Activated gamma-delta T cell treated with anti-CD3 and anti-CD28 coated beads, Interleukin-2, amount 50 U/mL, for 16 hours (primary cell): ENCODE measurements around the gene LCN6.
"Not testable (repeated sequence)": the region's sequence is repeated elsewhere in the genome, so short reads cannot be mapped to it uniquely, and the experiment has no call there.

ENCODE experiments used
- DNase-seq: peaks from one replicate; pipeline ENCODE4 v3.0.0-alpha.2; 2020; ENCODE audit warnings: low read depth

Gene LCN6

DNA sequence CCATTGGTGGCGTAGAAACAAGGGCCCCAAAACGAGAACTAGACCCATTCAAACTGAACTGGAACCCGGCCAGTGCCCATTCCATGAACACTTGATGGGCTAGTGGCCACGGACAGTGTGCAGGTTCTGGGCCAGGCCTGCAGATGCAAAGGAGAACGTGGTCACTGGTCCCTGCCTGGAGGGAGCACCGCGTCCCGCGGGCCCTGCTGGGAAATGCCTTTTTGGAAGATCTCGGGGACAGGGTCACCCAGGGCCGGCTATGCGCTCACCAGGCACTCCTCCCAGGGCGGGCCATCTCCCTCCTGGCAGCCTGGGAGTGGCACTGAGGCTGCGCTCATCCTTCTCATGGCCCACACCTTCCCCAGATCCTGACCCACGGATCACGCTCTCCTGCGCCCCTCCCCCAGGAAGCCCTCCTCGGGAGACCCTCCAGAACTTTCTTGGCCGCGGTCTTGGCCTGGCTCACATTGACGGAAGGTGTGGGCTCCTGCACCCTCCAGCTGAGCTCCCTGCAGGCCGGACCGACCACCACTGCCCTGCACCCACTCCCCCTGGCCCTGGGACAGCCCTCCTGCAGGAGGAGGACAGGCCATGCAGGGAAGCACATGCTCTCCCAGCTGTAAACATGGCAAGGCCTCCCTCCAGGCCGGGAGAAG, 38.7 kb downstream of the LCN6 start:
- DNase-seq = no peak

DNA sequence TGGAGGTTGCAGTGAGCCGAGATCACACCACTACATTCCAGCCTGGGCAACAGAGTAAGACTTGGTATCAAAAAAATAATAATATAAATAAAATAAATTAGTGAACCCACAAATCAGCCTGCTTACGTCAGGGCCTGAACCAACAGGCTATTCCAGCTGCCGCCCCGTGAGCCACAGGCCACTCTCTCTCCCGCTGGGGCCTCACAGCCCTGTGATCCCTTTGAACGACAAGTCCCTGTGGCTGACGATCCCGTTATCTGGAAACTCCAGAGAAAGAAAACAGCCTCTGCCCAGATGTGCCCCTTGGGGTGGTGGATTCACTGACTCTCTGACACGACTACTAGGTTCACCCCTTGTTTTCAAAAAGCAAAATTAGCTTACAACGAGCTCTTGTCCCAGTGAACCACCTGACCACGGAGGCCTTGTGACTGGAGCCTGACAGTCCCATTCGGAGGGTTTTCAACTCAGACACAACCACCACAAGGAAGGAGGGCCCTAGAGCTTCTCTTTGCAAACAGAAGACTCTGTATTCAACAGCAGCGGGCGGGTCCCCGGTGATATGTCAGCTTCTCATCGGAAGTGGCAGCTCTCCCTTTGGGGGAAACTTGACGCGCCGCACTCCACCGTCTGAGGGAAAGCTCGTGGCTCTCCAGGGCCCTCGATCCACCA, 40.3 kb downstream of the LCN6 start:
- DNase-seq = no peak

DNA sequence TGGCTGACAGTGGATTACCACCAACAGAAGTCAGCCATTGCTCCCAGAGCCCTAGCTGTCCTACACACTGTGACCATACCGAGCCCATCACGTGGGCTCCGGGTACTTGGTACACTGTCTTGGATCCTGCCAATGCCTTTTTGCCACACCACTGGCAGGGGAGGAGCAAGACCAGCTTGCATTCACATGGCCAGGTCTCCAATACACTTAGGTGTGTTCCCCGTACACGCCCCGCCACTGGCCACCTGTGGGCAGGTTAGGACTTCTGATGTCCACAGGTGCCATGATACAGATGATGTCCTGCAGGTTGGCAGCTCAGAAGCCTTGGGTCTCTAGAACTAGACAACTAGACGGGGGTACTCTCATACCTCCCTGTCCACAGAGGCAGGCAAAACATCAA, 41.3 kb downstream of the LCN6 start:
- DNase-seq = no peak

GRCh38 chr9:136705564-136705963, 42.8 kb downstream of the LCN6 start:
- DNase-seq = no peak

DNA sequence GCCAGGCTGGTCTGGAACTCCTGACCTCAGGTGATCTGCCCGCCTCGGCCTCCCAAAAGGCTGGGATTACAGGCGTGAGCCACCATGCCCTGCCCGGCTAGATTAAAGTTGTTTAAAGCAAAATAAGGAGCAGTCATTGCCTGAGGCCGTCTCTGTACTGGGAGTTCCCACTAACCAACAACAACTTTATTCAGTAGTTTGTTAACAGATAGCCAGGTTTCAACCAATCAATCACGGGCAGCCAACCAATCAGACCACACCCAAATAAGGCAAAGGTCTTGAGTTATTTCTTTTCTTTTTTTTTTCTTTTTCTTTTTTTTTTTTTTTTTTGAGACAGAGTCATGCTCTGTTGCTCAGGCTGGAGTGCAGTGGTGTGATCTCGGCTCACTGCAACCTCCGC, 43.6 kb downstream of the LCN6 start:
- DNase-seq = not testable (repeated sequence)

DNA sequence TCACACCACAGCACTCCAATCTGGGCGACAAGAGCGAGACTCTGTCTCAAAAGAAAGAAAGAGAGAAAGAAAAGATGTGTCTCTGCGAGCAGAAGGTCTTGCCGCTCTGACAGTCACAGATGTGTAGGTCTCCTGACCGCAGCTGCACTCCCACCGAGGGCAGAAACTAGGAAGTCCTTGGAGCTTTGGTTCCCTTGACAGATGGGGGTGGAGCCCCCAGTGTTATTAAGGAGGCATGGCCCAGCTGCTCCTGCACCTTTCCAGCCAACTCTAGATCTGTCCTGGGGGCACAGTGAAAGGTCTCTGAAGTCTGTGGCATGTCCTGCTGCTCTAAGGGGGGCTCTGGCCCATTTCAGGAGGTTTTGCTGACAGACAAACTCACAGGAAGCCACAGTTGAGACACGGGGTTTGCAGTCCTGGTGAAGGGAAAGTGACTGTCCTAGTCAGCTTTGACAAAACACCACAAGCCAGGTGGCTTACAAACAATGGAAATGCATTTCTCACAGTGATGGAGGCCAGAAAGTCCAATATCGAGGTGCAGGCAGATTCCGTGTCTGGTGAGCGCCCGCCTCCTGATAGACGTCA, 45.0 kb downstream of the LCN6 start:
- DNase-seq = no peak

- no peak for DNase-seq
Observed at GRCh38 chr9:136701668-136702053, 46.7 kb downstream of the LCN6 start.

DNA sequence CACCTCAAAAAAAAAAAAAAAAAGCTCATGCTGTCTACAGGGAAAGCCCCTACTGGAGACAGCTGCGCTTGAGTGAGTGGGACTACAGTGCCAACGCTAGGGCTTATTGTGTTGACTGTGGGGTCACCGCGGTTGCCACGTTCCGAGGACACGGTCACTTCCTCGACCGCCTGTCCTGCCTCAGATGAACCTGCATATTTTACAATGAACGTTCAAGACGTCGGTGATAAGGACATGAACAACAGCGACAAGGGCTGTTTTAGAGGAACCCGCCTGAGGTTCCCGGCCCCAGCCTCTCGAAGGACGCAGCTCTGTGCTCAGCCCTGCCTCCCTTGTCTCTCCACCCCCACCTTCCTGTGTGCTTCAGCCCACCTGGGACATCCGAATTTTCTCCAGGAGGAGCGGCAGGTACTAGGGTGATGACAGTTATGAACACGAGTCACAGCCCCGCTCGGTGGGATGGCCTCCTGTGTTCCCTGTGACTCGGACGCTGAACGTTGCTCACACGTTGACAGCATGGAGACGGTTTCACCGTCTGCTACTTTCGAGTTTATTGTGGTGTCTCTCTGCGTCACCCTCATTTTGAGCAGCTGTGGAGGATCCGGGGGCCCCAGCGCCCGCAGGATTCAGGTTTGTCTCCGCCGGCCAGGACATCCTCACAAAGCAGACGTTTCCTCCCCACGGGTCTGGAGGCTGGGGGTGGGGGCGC, 47.2 kb downstream of the LCN6 start:
- DNase-seq = peak; percentile 22

GRCh38 chr9:136700304-136700703, 48.0 kb downstream of the LCN6 start:
- no peak for DNase-seq

DNA sequence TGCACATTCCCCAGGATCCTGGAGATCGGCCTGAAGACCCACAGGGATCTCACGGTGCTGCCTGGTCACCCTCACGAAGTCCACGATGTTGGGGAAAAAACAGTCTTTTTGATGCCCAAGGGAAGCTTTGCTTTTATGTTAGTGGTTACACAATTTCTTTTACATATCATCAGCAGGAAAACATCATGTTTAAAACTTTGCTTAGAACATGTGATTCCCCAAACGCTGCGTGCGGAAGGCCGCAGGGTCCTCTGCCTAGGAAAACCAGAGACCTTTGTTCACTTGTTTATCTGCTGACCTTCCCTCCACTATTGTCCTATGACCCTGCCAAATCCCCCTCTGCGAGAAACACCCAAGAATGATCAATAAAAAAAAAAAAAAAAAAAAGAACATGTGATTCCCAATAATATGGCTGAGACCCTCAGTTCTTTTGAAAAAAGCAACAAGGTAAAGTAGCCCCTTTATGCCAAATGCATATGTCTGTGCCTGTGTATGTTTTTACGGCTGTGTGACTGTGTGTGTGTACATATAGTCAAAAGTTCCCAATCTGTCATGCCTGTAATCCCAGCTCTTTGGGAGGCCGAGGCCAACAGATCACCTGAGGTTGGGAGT, 49.6 kb downstream of the LCN6 start:
- no peak for DNase-seq

DNA sequence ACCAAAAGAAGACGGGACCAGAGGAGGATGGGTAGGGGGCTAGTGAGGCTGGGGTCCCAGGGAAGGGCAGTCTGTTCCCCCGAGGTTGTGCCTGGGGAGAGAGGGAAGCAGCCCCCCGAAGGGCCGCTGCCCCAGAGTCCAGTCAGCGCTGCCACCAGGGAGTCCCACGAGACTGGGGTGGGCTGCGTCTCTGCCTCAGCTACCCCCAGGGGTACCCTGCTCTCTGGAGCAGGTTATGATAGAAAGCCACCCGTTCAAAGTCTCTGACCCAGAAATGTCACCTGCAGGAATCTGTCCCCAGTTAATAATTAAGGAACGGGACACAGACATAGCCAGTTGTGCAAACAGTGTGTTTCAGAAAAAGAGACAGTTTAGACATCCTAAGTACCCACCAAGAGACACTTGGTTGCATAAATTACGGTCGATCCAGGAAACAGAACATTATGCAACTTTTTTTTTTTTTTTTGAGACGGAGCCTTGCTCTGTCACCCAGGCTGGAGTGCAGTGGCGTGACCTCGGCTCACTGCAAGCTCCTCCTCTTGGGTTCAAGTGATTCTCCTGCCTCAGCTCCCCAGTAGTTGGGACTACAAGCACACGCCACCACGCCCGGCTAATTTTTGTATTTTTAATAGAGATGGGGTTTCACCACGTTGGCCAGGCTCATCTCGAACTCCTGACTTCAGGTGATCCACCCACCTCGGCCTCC, 50.4 kb downstream of the LCN6 start:
- no peak for DNase-seq

DNA sequence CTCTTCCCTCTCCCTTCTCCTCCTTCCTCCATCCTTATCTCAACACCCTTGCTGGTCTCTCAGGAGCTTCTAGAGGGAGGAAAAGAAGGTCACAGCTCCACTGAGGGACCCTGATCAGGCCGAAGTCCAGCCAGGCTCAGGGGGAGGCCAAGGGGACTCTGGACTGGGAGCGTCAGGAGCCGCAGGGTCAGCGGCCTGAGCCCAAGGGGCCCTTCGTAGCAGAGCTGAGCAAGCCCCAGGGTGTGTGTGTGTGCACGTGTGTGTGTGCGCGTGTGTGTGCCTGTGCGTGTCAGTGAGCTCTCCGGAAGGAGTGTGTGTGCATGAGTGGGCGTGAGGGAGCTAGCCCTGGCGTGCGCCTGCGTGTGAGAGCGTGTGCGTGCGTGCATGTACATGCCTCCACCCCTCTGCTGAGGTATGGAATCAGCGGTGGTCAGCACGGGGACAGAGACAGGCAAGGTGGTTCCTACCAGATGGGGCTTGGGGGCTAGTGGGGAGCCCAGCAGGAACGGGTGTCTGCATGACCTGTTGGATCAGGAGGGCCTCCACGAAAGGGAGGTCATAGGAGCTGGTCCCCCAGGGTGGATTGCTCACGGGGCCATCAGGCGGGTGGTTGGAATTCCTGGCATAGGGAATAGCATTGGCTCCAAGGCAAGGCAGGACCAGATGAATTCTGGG, 51.0 kb downstream of the LCN6 start:
- no peak for DNase-seq

DNA sequence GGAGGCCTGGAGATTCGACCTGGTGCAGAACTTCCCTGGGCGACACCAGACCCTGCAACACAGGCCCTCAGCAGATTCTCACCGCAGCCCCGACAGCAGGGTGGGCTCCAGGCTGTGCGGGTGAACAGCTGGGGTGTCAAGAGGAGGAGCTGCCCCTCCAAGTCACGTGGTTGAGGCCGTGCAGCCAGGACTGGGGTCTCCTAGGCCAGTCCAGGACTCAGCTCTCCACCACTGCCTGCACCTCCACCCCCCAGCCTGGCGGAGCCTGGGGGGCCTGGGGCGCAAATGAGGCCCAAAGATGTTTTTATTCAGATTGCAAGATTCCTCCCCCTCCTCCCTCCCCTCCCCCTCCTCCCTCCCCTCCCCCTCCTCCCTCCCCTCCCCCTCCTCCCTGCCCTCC, 51.8 kb downstream of the LCN6 start:
- DNase-seq = no peak

GRCh38 chr9:136695955-136696354, 52.4 kb downstream of the LCN6 start:
- no peak for DNase-seq

- no peak for DNase-seq
Observed at GRCh38 chr9:136695435-136695895, 52.9 kb downstream of the LCN6 start.

DNA sequence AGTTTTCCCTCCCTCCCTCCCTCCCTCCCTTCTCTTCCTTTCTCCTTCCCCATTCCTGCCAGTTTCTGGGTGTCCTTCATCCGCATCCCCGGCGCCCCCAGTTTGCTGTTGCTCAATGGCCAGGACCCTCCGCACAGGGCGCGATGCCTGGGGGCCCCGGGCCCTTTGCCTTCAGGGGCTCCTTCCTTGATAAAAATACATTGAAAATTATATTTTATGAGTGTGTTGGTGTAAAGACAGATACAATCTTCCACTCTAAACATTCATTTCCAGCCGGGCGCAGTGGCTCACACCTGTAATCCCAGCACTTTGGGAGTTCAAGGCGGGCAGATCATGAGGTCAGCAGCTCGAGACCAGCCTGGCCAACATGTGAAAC, 53.5 kb downstream of the LCN6 start:
- no peak for DNase-seq

- DNase-seq = no peak
Observed at GRCh38 chr9:136694163-136694871, 54.0 kb downstream of the LCN6 start.
